Astrocyte of the spinal cord (primary cell): ENCODE results near the gene PPM1E.

ENCODE experiments used
- DNase-seq: peaks from one replicate; pipeline ENCODE4 v3.0.0; 2011; ENCODE audit warnings: low read depth, low spot score
- H3K4me3 ChIP-seq: 2 replicates; pipeline ENCODE4 v1.5.1; 2011; ENCODE audit warnings: low read depth, mild to moderate bottlenecking, low read length, moderate library complexity
- in situ Hi-C: cut with HindIII; loops from 2 replicates; pipeline ENCODE4 v1.10.0; 2017; ENCODE audit warnings: low sequenced_read_pairs
- TF ChIP-seq, protein P1 (sequence below): IDR thresholded peaks from 2 replicates; pipeline ENCODE4 v1.5.1; 2012; ENCODE audit warnings: low read depth, mild to moderate bottlenecking, low read length, inconsistent platforms

Gene PPM1E

DNA sequence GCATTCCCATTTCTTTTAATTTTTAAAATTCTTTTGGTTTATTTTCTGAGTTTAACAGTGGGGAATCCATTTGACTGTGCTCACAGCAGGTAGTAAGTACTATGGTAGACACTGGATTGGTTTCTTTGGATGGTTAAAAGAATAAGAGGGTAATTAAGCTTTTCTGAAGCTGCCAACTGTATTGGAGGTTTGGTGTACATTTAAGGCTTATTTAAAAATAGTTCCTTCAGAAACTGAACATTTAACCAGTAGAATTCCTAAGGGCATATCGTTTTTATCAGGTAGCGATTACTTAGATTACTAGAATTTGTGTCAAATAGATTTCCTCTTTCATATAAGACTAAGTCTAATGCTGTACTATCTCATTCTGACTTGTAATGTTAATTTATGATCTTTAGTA, 162.4 kb downstream of the PPM1E start:
- no peak overlapping the region for H3K4me3 ChIP-seq
- TF ChIP-seq, protein P1, sequence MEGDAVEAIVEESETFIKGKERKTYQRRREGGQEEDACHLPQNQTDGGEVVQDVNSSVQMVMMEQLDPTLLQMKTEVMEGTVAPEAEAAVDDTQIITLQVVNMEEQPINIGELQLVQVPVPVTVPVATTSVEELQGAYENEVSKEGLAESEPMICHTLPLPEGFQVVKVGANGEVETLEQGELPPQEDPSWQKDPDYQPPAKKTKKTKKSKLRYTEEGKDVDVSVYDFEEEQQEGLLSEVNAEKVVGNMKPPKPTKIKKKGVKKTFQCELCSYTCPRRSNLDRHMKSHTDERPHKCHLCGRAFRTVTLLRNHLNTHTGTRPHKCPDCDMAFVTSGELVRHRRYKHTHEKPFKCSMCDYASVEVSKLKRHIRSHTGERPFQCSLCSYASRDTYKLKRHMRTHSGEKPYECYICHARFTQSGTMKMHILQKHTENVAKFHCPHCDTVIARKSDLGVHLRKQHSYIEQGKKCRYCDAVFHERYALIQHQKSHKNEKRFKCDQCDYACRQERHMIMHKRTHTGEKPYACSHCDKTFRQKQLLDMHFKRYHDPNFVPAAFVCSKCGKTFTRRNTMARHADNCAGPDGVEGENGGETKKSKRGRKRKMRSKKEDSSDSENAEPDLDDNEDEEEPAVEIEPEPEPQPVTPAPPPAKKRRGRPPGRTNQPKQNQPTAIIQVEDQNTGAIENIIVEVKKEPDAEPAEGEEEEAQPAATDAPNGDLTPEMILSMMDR, result no peak
- DNase-seq, result no peak
- in situ Hi-C loops, result no loop called here

DNA sequence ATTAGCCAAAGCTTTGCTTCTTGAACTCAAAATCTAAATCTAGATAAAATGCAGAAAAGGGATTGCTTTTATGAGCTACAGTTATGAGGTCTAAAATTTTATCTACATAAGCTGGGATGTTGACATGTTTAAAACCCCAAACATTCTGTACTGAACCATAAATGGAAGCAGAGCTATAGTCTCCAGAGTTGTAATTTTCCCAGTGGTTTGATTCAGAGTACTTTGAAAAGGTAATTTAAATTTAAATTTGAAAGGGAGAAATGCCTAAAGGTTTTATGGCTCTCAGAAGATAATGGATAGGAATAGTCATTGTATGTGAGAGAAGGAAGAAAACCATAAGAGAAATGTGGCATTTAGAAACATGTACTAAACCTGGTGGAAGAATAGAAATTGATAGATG, 163.2 kb downstream of the PPM1E start:
- TF ChIP-seq, protein P1, result no peak
- no peak for DNase-seq
- no peak overlapping the region for H3K4me3 ChIP-seq
- in situ Hi-C loops, result no loop called here

GRCh38 chr17:58920773-58921172, 165.1 kb downstream of the PPM1E start:
- H3K4me3 ChIP-seq, result no peak overlapping the region

DNA sequence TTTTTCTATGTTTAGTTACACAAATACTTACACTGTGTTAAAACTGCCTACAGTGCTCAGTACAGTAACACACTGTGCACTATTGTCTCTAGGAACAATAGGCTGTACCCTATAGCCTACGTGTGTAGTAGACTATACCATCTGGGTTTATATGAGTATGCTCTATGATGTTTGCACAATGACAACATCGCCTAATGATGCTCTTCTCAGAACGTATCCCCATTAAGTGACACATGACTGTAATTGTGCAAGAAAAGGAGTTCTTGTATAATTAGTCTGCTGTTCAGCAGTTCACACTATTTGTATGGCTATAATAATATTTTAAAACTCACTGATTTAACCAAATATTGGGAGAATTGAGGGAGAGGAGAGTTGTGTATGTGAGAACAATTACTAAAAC, 177.3 kb downstream of the PPM1E start:
- no peak for DNase-seq
- in situ Hi-C loops, result no loop called here
- TF ChIP-seq, protein P1, result no peak

More at GRCh38 chr17:58920773-58921172, 165.1 kb downstream of the PPM1E start:
- no peak for DNase-seq
- in situ Hi-C loops, result no loop called here
- TF ChIP-seq, protein P1, result no peak

GRCh38 chr17:58936295-58936694, 180.6 kb downstream of the PPM1E start:
- no peak for DNase-seq
- in situ Hi-C loops, result no loop called here
- H3K4me3 ChIP-seq, result no peak overlapping the region
- TF ChIP-seq, protein P1, result no peak

More for the DNA sequence above, 177.3 kb downstream of the PPM1E start:
- no peak overlapping the region for H3K4me3 ChIP-seq

DNA sequence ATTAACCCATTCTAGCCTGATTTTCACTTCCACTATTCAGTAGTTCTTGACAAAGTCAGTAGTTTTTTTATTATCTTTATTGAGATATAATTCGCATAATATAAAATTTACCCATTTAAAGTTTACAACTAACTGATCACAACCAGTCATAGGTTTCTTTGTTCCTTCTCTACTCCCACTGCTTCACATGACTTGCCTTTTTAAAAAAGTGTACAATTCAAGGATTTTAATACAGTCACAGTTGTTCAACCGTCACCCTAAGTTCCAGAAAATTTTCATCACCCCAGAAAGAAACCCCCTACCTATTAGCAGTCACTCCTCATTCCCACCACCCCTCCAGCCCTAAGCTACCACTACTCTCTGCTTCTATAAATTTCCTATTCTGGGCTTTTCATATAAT, 188.5 kb downstream of the PPM1E start:
- no peak for DNase-seq

DNA sequence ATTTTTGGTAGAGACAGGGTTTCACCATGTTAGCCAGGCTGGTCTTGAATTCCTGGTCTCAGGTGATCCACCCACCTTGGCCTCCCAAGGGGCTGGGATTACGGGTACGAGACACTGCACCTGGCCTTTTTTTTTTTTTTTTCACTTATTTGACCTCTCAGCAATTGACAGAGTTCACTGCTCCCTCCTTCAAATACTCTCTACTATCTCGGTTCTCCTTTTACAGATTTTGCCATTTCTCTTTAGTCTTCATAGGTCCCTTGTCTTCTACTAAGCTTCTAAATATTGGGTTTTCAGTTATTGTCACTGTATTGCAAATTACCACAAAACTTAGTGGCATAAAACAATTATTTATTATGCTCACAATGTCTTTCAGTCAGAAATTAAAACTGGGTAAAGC, 191.8 kb downstream of the PPM1E start:
- in situ Hi-C loops, result no loop called here
- H3K4me3 ChIP-seq, result no peak overlapping the region
- no peak for DNase-seq
- TF ChIP-seq, protein P1, result no peak

More for the DNA sequence above, 188.5 kb downstream of the PPM1E start:
- no peak overlapping the region for H3K4me3 ChIP-seq
- in situ Hi-C loops, result no loop called here
- TF ChIP-seq, protein P1, result no peak
